MV-4-11 (cell line): Measurements from ENCODE around the gene TNS3.

Experiments used
- DNase-seq: peaks from one replicate; lab custom pipeline; 2025; lab: John Stamatoyannopoulos, UW

TNS3 gene

GRCh38 chr7:47521816-47522561, 59.9 kb downstream of the TNS3 start:
- DNase-seq = no peak

GRCh38 chr7:47521011-47521795, 60.7 kb downstream of the TNS3 start:
- no peak for DNase-seq

- DNase-seq = peak; percentile 86
Observed at GRCh38 chr7:47520406-47520805, 61.5 kb downstream of the TNS3 start.

- DNase-seq = no peak
Observed at GRCh38 chr7:47518827-47519226, 63.1 kb downstream of the TNS3 start.

DNA sequence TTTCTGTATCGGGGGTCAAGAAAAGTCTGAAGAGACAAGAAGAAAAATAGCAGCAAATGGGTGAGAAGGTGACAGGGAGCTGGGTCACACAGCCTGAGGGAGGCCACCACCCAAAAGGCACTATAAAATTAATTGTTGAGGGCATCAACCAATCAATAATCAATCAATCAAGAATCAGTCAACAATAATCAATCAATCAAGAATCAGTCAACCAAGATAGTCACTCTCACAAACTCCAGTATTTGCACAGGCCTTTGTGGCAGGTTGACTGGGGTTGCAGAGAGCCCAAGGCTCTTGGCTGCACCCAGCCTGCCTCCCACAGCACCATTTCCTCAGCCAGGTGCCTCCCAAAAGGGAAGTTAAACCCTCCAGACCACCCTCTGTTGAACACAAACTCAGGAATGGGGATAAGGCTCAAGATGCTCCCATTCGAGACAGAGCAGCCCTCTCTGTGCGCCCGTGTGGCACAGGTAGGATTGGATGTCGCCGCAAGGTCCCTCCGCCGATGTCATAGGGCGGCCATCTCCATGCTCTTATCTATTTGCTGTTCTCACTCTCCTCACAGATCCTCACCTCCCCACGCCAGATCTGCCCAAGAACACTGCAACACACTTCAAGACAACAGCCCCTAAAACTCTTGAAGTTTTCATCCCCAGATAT, 64.0 kb downstream of the TNS3 start:
- no peak for DNase-seq

GRCh38 chr7:47516985-47517600, 64.8 kb downstream of the TNS3 start:
- no peak for DNase-seq

GRCh38 chr7:47516386-47516785, 65.5 kb downstream of the TNS3 start:
- no peak for DNase-seq

- no peak for DNase-seq
Observed at GRCh38 chr7:47515305-47515834, 66.5 kb downstream of the TNS3 start.

GRCh38 chr7:47514818-47515217, 67.1 kb downstream of the TNS3 start:
- peak; percentile 76 for DNase-seq

- DNase-seq = no peak
Observed at GRCh38 chr7:47514367-47514766, 67.5 kb downstream of the TNS3 start.

- DNase-seq = peak; percentile 63
Observed at GRCh38 chr7:47513741-47514241, 68.1 kb downstream of the TNS3 start.

GRCh38 chr7:47512481-47513176, 69.3 kb downstream of the TNS3 start:
- no peak for DNase-seq

DNA sequence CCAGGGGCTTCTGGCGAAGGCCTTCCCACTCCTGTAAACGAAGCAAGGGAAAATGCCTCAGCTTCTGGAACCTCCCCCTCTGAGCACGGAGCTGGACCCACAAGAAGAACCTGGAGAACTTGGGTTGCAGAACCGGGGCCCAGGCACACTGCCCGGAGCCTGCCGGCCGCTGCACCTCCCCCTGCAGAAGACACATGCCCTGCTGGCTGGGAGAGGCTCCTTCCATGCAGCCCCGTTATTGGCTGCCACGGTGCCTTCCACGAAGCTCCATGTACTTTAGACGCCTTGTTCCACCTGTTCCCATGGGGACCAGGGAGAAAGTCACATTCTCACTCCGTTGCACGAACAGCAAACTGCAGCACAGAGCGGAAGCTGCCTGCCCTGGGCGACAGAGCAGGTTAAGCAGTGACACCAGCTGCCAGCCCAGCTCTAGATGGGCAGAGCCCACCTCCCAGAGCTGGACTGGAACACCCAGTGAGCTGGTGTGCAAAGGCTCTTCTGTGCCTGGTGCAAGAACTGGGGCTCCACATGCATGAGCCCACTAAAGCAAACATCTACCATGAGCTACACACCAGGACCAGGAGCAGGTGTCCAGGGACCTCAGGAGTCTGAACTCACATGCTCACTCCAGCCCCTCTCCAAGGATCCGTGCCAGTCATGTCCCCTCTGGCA, 70.1 kb downstream of the TNS3 start:
- no peak for DNase-seq

- DNase-seq = no peak
Observed at GRCh38 chr7:47510786-47511185, 71.1 kb downstream of the TNS3 start.

GRCh38 chr7:47510192-47510591, 71.7 kb downstream of the TNS3 start:
- DNase-seq = no peak

- no peak for DNase-seq
Observed at GRCh38 chr7:47509571-47509970, 72.3 kb downstream of the TNS3 start.

- no peak for DNase-seq
Observed at GRCh38 chr7:47508389-47509380, 73.2 kb downstream of the TNS3 start.

- DNase-seq = no peak
Observed at GRCh38 chr7:47507522-47507921, 74.4 kb downstream of the TNS3 start.
